SK-N-SH (cell line): Measurements from ENCODE around the gene PFN2. TPM values are rescaled to one million over a fixed set of nuclear protein-coding genes. Genes with fewer than 3 reads are reported as not detected.

ENCODE experiments used
- CTCF ChIA-PET: fragments of 300-600, 350-600 bp; formaldehyde crosslinking; extraction: SDS; loops from one replicate; lab custom pipeline; 2021; lab: Yijun Ruan, JAX
- POLR2A ChIA-PET: fragments of 350-600 bp; sonication (Branson Sonifier 250); formaldehyde crosslinking; extraction: SDS; loops from one replicate; lab custom pipeline; 2020; ENCODE audit warnings: antibody characterized with exemption, inconsistent platforms; lab: Yijun Ruan, JAX
- DNase-seq: peaks from one replicate; pipeline ENCODE4 v3.0.0; 2012
- H2AFZ ChIP-seq: fragments of 200-600 bp; sonication (generic); 2 replicates; pipeline ENCODE4 v1.8.1; 2016; ENCODE audit warnings: antibody characterized with exemption, mild to moderate bottlenecking, low read depth
- H3F3A ChIP-seq: fragments of 200-600 bp; sonication (generic); replicated peaks from 2 replicates; pipeline ENCODE3; 2016; ENCODE audit warnings: antibody characterized with exemption, mild to moderate bottlenecking; ENCODE audit not compliant: insufficient read depth
- H3K27ac ChIP-seq, 2 experiments: fragments of 200-500 bp in 1 of 2; fragments of 200-600 bp in 1 of 2; sonication (Bioruptor generic) in 1 of 2; sonication (generic), shearing (Covaris generic) in 1 of 2; 2 replicates each; pipeline versions ENCODE4 v1.5.1 to v1.6.1; 2014 to 2016; ENCODE audit warnings: low read depth in 2 of 2, inconsistent platforms in 1 of 2, low read length in 1 of 2, mild to moderate bottlenecking in 1 of 2, mixed read lengths in 1 of 2
- H3K27me3 ChIP-seq: fragments of 200-600 bp; sonication (generic), shearing (Covaris generic); 2 replicates; pipeline ENCODE4 v1.6.1; 2016; ENCODE audit warnings: mixed run types; ENCODE audit not compliant: insufficient read depth
- H3K36me3 ChIP-seq, 2 experiments: fragments of 200-500 bp in 1 of 2; fragments of 200-600 bp in 1 of 2; sonication (Bioruptor generic) in 1 of 2; sonication (generic) in 1 of 2; replicated peaks in 1 of 2; 2 replicates each; pipeline versions ENCODE3 to v1.5.1; 2014 to 2016; ENCODE audit warnings: low read length in 1 of 2, mild to moderate bottlenecking in 1 of 2; ENCODE audit not compliant: insufficient read depth in 2 of 2, control insufficient read depth in 1 of 2
- H3K4me1 ChIP-seq, 2 experiments: fragments of 200-500 bp in 1 of 2; fragments of 200-600 bp in 1 of 2; sonication (Bioruptor generic) in 1 of 2; sonication (generic), shearing (Covaris generic) in 1 of 2; 2 replicates each; pipeline versions ENCODE4 v1.5.1 to v1.6.1; 2014 to 2016; ENCODE audit warnings: low read depth in 1 of 2, low read length in 1 of 2, mixed run types in 1 of 2; ENCODE audit not compliant: insufficient read depth in 2 of 2, control insufficient read depth in 1 of 2
- H3K4me2 ChIP-seq: fragments of 200-600 bp; sonication (generic), shearing (Covaris generic); 2 replicates; pipeline ENCODE4 v1.6.1; 2017; ENCODE audit warnings: mixed run types
- H3K4me3 ChIP-seq, 2 experiments: fragments of 200-500 bp in 1 of 2; fragments of 200-600 bp in 1 of 2; sonication (Bioruptor generic) in 1 of 2; sonication (generic), shearing (Covaris generic) in 1 of 2; 2 replicates each; pipeline versions ENCODE4 v1.5.1 to v1.8.1; 2014 to 2016; ENCODE audit warnings: low read depth in 2 of 2, inconsistent platforms in 1 of 2, low read length in 1 of 2, mild to moderate bottlenecking in 1 of 2, mixed read lengths in 1 of 2, moderate library complexity in 1 of 2
- H3K79me2 ChIP-seq: fragments of 200-600 bp; sonication (generic); 2 replicates; pipeline ENCODE4 v1.8.1; 2017; ENCODE audit warnings: mild to moderate bottlenecking; ENCODE audit not compliant: insufficient read depth
- H3K9ac ChIP-seq: fragments of 200-600 bp; sonication (generic); 2 replicates; pipeline ENCODE4 v1.6.1; 2017; ENCODE audit warnings: mixed run types
- H3K9me2 ChIP-seq: fragments of 200-600 bp; sonication (generic); 2 replicates; pipeline ENCODE4 v1.6.1; 2017; ENCODE audit warnings: mixed run types
- H3K9me3 ChIP-seq: fragments of 200-600 bp; sonication (generic); 2 replicates; pipeline ENCODE4 v1.6.1; 2017; ENCODE audit warnings: mixed run types, mild to moderate bottlenecking, moderate library complexity
- H4K20me1 ChIP-seq: fragments of 200-600 bp; sonication (generic); 2 replicates; pipeline ENCODE4 v1.6.1; 2017; ENCODE audit warnings: mild to moderate bottlenecking, mixed run types; ENCODE audit not compliant: insufficient read depth
- CHD2 ChIP-seq: fragments of 150-350 bp; IDR thresholded peaks from 2 replicates; pipeline ENCODE4 v1.6.1; 2018; ENCODE audit warnings: low read length; ENCODE audit not compliant: partially characterized antibody
- EP300 ChIP-seq, 2 experiments: IDR thresholded peaks; 2 replicates each; pipeline versions ENCODE4 v1.4.0 to v1.6.1; 2012; ENCODE audit warnings: borderline replicate concordance in 1 of 2, low read depth in 1 of 2, low read length in 1 of 2
- EZH2phosphoT487 ChIP-seq: fragments of 200-600 bp; sonication (generic); IDR thresholded peaks from 2 replicates; pipeline ENCODE4 v1.6.1; 2017; ENCODE audit warnings: low read depth, mixed run types, mild to moderate bottlenecking, antibody characterized with exemption, moderate library complexity, borderline replicate concordance
- FOSL2 ChIP-seq: IDR thresholded peaks from 2 replicates; pipeline ENCODE4 v1.4.0; 2012; ENCODE audit warnings: low read depth, mild to moderate bottlenecking, moderate library complexity, borderline replicate concordance
- JUND ChIP-seq: IDR thresholded peaks from 2 replicates; pipeline ENCODE4 v1.4.0; 2012
- MEF2A ChIP-seq: IDR thresholded peaks from 2 replicates; pipeline ENCODE4 v1.4.0; 2012; ENCODE audit warnings: low read depth, borderline replicate concordance
- NFIC ChIP-seq: IDR thresholded peaks from 2 replicates; pipeline ENCODE4 v1.4.0; 2012; ENCODE audit warnings: borderline replicate concordance
- RCOR1 ChIP-seq: fragments of 150-350 bp; IDR thresholded peaks from 2 replicates; pipeline ENCODE4 v1.6.1; 2017; ENCODE audit warnings: antibody characterized with exemption, low read length
- TCF12 ChIP-seq: IDR thresholded peaks from 2 replicates; pipeline ENCODE4 v1.4.0; 2012
- TEAD4 ChIP-seq: IDR thresholded peaks from 2 replicates; pipeline ENCODE4 v1.4.0; 2012; ENCODE audit warnings: mild to moderate bottlenecking, borderline replicate concordance; ENCODE audit not compliant: insufficient read depth
- YY1 ChIP-seq: IDR thresholded peaks from 2 replicates; pipeline ENCODE4 v1.4.0; 2012; ENCODE audit warnings: low read depth, mild to moderate bottlenecking
- WGBS: methylation state at CpG from one replicate; pipeline ENCODE4 v1.1.6; 2017; ENCODE audit warnings: low lambda C conversion rate; 5-methylcytosine and 5-hydroxymethylcytosine counted together
- polyA plus RNA-seq, 3 experiments: library from polyadenylated mRNA; depleted of rRNA; stranded (reverse); fragments of >200 nt; gene quantifications; 2 replicates each; pipeline ENCODE4 v1.2.3, GENCODE V29; 2012
- TF ChIP-seq, protein P1 (sequence below): IDR thresholded peaks from 2 replicates; pipeline ENCODE4; 2012
- TF ChIP-seq, protein P2 (sequence below): IDR thresholded peaks from 2 replicates; pipeline ENCODE4 v1.4.0; 2012; ENCODE audit warnings: low read depth

PFN2 gene
- polyA plus RNA-seq, 1 of the 3 experiments (the other 2 are of a cell fraction) = 594 TPM

DNA sequence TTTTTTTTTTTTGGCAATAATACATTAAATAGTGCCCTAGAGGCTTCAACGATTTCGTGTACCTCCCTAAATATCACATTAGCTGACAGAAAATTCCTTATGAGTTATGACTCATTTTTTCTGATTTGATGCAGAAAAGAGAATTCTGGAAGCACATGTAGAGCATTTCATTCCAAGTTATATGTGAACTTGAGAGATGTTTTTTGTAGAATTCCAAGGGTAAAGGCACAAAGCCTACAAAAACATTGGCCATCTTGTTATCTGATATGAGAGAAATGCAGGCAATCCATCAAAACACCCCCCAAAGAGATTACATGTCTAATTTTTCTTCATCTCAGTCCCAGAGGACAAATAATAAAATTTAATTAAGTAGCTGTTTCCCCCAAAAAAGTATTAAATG lies 6.7 kb upstream of the PFN2 start:
- no peak overlapping the region for H3K4me3 ChIP-seq
- H3K9ac ChIP-seq = no peak overlapping the region
- H3K9me3 ChIP-seq = peaks cover 5% of the 10 kb centered on the region; the same call in 1 of the 2 replicates
- TF ChIP-seq YY1 = no peak
- TF ChIP-seq, protein P1, sequence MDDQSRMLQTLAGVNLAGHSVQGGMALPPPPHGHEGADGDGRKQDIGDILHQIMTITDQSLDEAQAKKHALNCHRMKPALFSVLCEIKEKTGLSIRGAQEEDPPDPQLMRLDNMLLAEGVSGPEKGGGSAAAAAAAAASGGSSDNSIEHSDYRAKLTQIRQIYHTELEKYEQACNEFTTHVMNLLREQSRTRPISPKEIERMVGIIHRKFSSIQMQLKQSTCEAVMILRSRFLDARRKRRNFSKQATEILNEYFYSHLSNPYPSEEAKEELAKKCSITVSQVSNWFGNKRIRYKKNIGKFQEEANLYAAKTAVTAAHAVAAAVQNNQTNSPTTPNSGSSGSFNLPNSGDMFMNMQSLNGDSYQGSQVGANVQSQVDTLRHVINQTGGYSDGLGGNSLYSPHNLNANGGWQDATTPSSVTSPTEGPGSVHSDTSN = peak; percentile 70; the same call in 1 of the 2 replicates
- TF ChIP-seq EP300 (IDR thresholded peaks at IDR 0.05; ENCODE audit: borderline replicate concordance in 1 of 2, low read depth in 1 of 2, low read length in 1 of 2) = peak in 1 of 2 experiments; percentile 54; a peak in 1 of 4 replicates
- TF ChIP-seq TCF12 = peak; percentile 70
- TF ChIP-seq TEAD4 = peak; percentile 45; the same call in 1 of the 2 replicates
- no peak for TF ChIP-seq CHD2
- TF ChIP-seq, protein P2, sequence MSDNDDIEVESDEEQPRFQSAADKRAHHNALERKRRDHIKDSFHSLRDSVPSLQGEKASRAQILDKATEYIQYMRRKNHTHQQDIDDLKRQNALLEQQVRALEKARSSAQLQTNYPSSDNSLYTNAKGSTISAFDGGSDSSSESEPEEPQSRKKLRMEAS = 0 out of 2 replicates have a peak, but pooled peaks have one; percentile 35
- TF ChIP-seq EZH2phosphoT487 = no peak
- peak; percentile 21 for TF ChIP-seq JUND
- TF ChIP-seq MEF2A = peak; percentile 22; the same call in 1 of the 2 replicates
- peak; percentile 63 for TF ChIP-seq NFIC
- no peak for TF ChIP-seq FOSL2
- H3K9me2 ChIP-seq = no peaks in the 10 kb centered on the region
- H3K27ac ChIP-seq = peak overlapping the region in 1 of 2 experiments; percentile 67; a peak in 3 of 4 replicates
- peaks cover 0 to 5% of the 10 kb centered on the region in 2 experiments; a peak in 2 of 4 replicates for H3K4me1 ChIP-seq
- 13% methylated on average over 2 of the region's 2 CpGs for WGBS
- H3K27me3 ChIP-seq = no peaks in the 10 kb centered on the region
- ChIA-PET POLR2A (no interaction called here), CTCF (interaction anchor here (0.7 to 1.3 kb wide), 4 partner anchors 10 to 207 kb away, joined by 3 to 8 read pairs (median 3); no protein-coding TSS in a partner anchor)
- H3K36me3 ChIP-seq = peaks cover 2 to 11% of the 10 kb centered on the region in 2 experiments
- peaks cover 14% of the 10 kb centered on the region for H3K79me2 ChIP-seq
- H4K20me1 ChIP-seq = no peaks in the 10 kb centered on the region
- no peak for DNase-seq
- H2AFZ ChIP-seq = no peak overlapping the region
- peak overlapping the region; percentile 1; the same call in 1 of the 2 replicates for H3K4me2 ChIP-seq
- H3F3A ChIP-seq = peaks cover 26% of the 10 kb centered on the region

DNA sequence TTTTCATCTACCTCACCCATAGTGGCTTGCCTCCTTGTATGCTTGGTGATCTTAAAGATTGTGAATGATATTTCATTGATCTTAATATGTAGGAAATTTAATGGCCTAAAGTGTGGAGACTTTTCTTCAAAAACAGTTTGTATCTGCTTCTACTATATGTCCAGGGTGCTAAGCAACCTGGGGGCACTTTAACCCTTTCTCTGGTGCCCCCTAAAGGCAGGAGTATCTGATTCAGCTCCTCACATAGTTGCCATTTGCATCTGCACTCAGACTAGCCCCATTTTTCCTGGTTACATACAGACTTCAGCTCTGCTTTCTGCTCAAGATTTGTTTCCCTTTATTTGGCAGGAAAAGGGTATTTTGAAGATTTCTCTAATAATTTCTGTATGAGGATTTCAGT lies 5.2 kb upstream of the PFN2 start:
- no peaks in the 10 kb centered on the region for H4K20me1 ChIP-seq
- H3K4me1 ChIP-seq = peaks cover 0 to 5% of the 10 kb centered on the region in 2 experiments; a peak in 2 of 4 replicates
- H3K36me3 ChIP-seq = peaks cover 2 to 11% of the 10 kb centered on the region in 2 experiments
- peaks cover 26% of the 10 kb centered on the region for H3F3A ChIP-seq
- H2AFZ ChIP-seq = no peak overlapping the region
- H3K9ac ChIP-seq = no peak overlapping the region
- peaks cover 5% of the 10 kb centered on the region; the same call in 1 of the 2 replicates for H3K9me3 ChIP-seq
- CTCF ChIA-PET = no interaction called here
- peaks cover 28% of the 10 kb centered on the region for H3K79me2 ChIP-seq
- DNase-seq = no peak
- no peak overlapping the region for H3K4me3 ChIP-seq
- no peaks in the 10 kb centered on the region for H3K9me2 ChIP-seq
- POLR2A ChIA-PET = no interaction called here
- TF ChIP-seq RCOR1 (no peak), EP300 (IDR thresholded peaks at IDR 0.05; ENCODE audit: borderline replicate concordance in 1 of 2, low read depth in 1 of 2, low read length in 1 of 2) (no peak)
- TF ChIP-seq, all 33 proteins: peak for 0
- Histone ChIP-seq H3K27ac (no peak overlapping the region; a peak in 1 of 4 replicates), H3K27me3 (no peaks in the 10 kb centered on the region), H3K4me2 (no peak overlapping the region)
